IPS-20b (cell line): ENCODE measurements around the gene PLS3.

Source experiments
- H3K27ac ChIP-seq: one replicate; pipeline ENCODE4 v1.5.1; 2013; ENCODE audit warnings: low read length
- H3K27me3 ChIP-seq: 2 replicates; pipeline ENCODE4 v1.6.1; 2013; ENCODE audit warnings: mild to moderate bottlenecking, low read length, inconsistent platforms; ENCODE audit not compliant: insufficient read depth
- H3K36me3 ChIP-seq: 2 replicates; pipeline ENCODE4 v1.6.1; 2013; ENCODE audit warnings: low read depth, mild to moderate bottlenecking, inconsistent platforms, low read length, moderate library complexity; ENCODE audit not compliant: insufficient read depth
- H3K4me1 ChIP-seq: 2 replicates; pipeline ENCODE4 v1.6.1; 2013; ENCODE audit warnings: mild to moderate bottlenecking, control low read depth, inconsistent platforms, low read length, moderate library complexity; ENCODE audit not compliant: insufficient read depth
- H3K4me3 ChIP-seq: 2 replicates; pipeline ENCODE4 v1.5.1; 2013; ENCODE audit warnings: mild to moderate bottlenecking, low read length, inconsistent platforms
- H3K9ac ChIP-seq: 2 replicates; pipeline ENCODE4 v1.6.1; 2013; ENCODE audit warnings: low read depth, mild to moderate bottlenecking, inconsistent platforms, low read length, moderate library complexity
- H3K9me3 ChIP-seq: 2 replicates; pipeline ENCODE4 v1.6.1; 2013; ENCODE audit warnings: mild to moderate bottlenecking, low read depth, low read length, inconsistent platforms; ENCODE audit not compliant: insufficient read depth

PLS3 gene

DNA sequence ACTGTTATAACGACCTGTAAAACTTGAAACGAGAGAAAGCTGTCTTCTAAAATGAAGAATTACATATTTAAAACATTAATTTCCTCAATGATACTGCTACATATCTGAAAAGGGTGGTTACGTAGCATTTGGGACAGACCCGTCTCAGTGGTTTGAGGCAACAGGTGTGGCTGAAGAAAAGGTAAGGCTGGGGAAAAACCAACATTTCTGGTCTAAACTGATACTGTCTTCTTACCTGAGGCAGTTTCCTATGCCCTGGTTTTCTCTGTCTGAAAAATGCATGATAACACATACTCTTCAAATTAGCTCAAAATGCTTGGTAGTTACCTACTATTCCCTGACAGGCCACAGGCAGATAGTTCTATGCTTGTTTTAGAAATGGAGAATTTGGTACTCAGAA, 30.4 kb downstream of the PLS3 start:
- H3K9ac ChIP-seq = no peak overlapping the region
- no peak overlapping the region for H3K27ac ChIP-seq
- no peak overlapping the region for H3K4me3 ChIP-seq
- no peaks in the 10 kb centered on the region for H3K36me3 ChIP-seq
- H3K4me1 ChIP-seq = peaks cover 14% of the 10 kb centered on the region
- H3K27me3 ChIP-seq = no peaks in the 10 kb centered on the region
- H3K9me3 ChIP-seq = no peaks in the 10 kb centered on the region

GRCh38 chrX:115591856-115592842, 31.2 kb downstream of the PLS3 start:
- Histone ChIP-seq H3K4me1 (peaks cover 14% of the 10 kb centered on the region), H3K9ac (no peak overlapping the region), H3K27ac (no peak overlapping the region)

GRCh38 chrX:115592997-115593734, 32.2 kb downstream of the PLS3 start:
- Histone ChIP-seq H3K36me3 (no peaks in the 10 kb centered on the region), H3K27me3 (no peaks in the 10 kb centered on the region), H3K9ac (0 out of 2 replicates have a peak overlapping the region, but pooled peaks have one; percentile 27), H3K4me3 (no peak overlapping the region), H3K27ac (no peak overlapping the region), H3K9me3 (no peaks in the 10 kb centered on the region), H3K4me1 (peaks cover 14% of the 10 kb centered on the region)

More at GRCh38 chrX:115591856-115592842, 31.2 kb downstream of the PLS3 start:
- no peak overlapping the region for H3K4me3 ChIP-seq
- no peaks in the 10 kb centered on the region for H3K27me3 ChIP-seq
- no peaks in the 10 kb centered on the region for H3K36me3 ChIP-seq
- no peaks in the 10 kb centered on the region for H3K9me3 ChIP-seq

DNA sequence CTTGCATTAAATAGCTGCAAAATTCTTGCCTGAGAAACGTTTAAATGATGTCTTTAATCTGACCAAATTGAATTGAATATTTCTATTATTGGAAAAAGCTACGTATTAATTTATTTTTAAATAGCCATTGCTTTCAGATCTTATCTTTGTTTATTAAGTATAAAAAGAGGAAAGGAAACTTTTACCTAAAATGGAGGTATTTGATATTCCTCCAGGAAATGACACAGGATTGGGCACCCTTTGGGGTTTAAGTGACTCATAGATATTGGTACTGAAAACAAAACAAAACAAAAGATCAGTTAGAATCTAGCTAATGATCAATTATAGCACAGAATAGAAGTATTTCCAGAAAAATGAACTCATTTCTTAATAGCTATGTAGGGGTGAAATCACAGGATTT, 34.1 kb downstream of the PLS3 start:
- Histone ChIP-seq H3K4me1 (peaks cover 14% of the 10 kb centered on the region), H3K27ac (no peak overlapping the region), H3K27me3 (no peaks in the 10 kb centered on the region), H3K36me3 (no peaks in the 10 kb centered on the region), H3K9ac (no peak overlapping the region), H3K4me3 (no peak overlapping the region), H3K9me3 (no peaks in the 10 kb centered on the region)

GRCh38 chrX:115598556-115598955, 37.6 kb downstream of the PLS3 start:
- H3K27ac ChIP-seq = no peak overlapping the region
- H3K4me1 ChIP-seq = peaks cover 16% of the 10 kb centered on the region
- no peaks in the 10 kb centered on the region for H3K27me3 ChIP-seq
- no peak overlapping the region for H3K4me3 ChIP-seq
- no peaks in the 10 kb centered on the region for H3K36me3 ChIP-seq
- no peak overlapping the region for H3K9ac ChIP-seq
- H3K9me3 ChIP-seq = no peaks in the 10 kb centered on the region

DNA sequence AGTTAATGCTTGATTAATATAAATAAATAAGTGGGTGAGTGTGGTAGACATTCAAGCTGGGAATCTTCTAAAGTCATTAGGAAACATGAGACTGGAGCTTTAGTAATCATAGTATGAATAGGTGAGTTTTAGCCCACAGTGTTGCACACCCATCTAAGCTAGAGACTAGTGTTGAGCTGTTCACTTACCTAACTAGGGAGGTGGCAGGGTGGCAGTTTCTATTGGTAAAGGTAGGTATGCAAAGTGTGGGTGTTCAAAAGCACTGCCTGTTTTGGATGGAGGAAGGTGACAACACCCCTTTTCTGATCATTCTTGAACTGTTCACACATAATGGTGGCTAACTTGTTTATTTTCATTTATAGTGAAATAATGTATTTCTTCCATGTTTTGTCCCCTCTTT, 41.3 kb downstream of the PLS3 start:
- H3K27ac ChIP-seq = no peak overlapping the region
- no peaks in the 10 kb centered on the region for H3K27me3 ChIP-seq
- no peak overlapping the region for H3K4me3 ChIP-seq
- H3K36me3 ChIP-seq = no peaks in the 10 kb centered on the region
- H3K9ac ChIP-seq = no peak overlapping the region
- H3K4me1 ChIP-seq = peaks cover 10% of the 10 kb centered on the region
- no peaks in the 10 kb centered on the region for H3K9me3 ChIP-seq

DNA sequence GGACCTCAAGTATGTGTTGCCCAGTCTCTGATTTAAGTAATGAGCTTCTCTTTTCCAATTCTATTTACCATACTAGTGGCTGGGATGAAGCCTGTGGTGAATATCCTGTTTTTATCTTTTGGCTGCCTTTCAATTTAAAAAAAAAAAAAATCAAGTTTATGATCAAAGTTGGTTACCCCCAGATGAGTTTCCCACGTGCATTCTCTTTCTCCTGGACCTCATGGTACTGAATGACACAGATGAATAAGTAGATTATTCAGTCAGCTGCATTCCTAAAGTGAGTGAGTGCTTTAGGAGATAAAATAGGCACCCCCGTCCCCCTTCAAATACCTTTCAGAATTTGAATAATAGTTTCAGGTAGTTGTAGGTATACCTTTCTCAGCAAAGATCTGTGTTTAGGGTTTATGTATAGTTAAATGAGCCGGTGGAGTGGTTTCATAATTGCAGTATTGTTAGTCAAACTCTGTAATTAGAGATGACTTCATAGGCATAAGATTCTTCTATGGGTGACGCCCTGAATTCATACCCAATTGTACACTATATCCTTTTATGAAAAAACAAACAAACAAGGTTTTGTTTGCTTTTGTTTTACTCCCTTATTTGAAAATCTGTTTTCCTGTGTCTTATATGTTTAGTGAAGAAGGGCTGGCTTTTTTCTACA, 41.9 kb downstream of the PLS3 start:
- Histone ChIP-seq H3K27ac (no peak overlapping the region), H3K9ac (no peak overlapping the region), H3K4me3 (no peak overlapping the region), H3K9me3 (no peaks in the 10 kb centered on the region), H3K4me1 (peaks cover 10% of the 10 kb centered on the region), H3K27me3 (no peaks in the 10 kb centered on the region), H3K36me3 (no peaks in the 10 kb centered on the region)

- no peak overlapping the region for H3K27ac ChIP-seq
- H3K27me3 ChIP-seq = no peaks in the 10 kb centered on the region
- no peaks in the 10 kb centered on the region for H3K36me3 ChIP-seq
- H3K9me3 ChIP-seq = no peaks in the 10 kb centered on the region
- peaks cover 10% of the 10 kb centered on the region for H3K4me1 ChIP-seq
- no peak overlapping the region for H3K4me3 ChIP-seq
- no peak overlapping the region for H3K9ac ChIP-seq
These were observed 42.6 kb downstream of the PLS3 start for GRCh38 chrX:115603534-115604074.

- Histone ChIP-seq H3K27ac (no peak overlapping the region), H3K9ac (no peak overlapping the region)
These were observed 45.9 kb downstream of the PLS3 start for GRCh38 chrX:115606861-115607260.

GRCh38 chrX:115609621-115610020, 48.6 kb downstream of the PLS3 start:
- H3K36me3 ChIP-seq = peaks cover 19% of the 10 kb centered on the region
- H3K4me1 ChIP-seq = peaks cover 5% of the 10 kb centered on the region
- no peaks in the 10 kb centered on the region for H3K27me3 ChIP-seq
- H3K27ac ChIP-seq = no peak overlapping the region
- H3K9me3 ChIP-seq = no peaks in the 10 kb centered on the region
- H3K9ac ChIP-seq = no peak overlapping the region
- no peak overlapping the region for H3K4me3 ChIP-seq

More at GRCh38 chrX:115606861-115607260, 45.9 kb downstream of the PLS3 start:
- peaks cover 1% of the 10 kb centered on the region; the same call in 1 of the 2 replicates for H3K4me1 ChIP-seq
- H3K9me3 ChIP-seq = no peaks in the 10 kb centered on the region
- peaks cover 15% of the 10 kb centered on the region for H3K36me3 ChIP-seq
- H3K4me3 ChIP-seq = no peak overlapping the region
- no peaks in the 10 kb centered on the region for H3K27me3 ChIP-seq

- H3K4me3 ChIP-seq = no peak overlapping the region
These were observed 56.1 kb downstream of the PLS3 start for GRCh38 chrX:115616943-115617563.

More at GRCh38 chrX:115616943-115617563, 56.1 kb downstream of the PLS3 start:
- peaks cover 7% of the 10 kb centered on the region; the same call in 1 of the 2 replicates for H3K36me3 ChIP-seq
- H3K4me1 ChIP-seq = peaks cover 17% of the 10 kb centered on the region
- no peaks in the 10 kb centered on the region for H3K27me3 ChIP-seq
- no peaks in the 10 kb centered on the region for H3K9me3 ChIP-seq
- peak overlapping the region; percentile 21; the same call in 1 of the 2 replicates for H3K9ac ChIP-seq
- H3K27ac ChIP-seq = no peak overlapping the region
